ACHN (cell line): ENCODE results near the gene NEDD1.

ENCODE experiments used
- DNase-seq: peaks from one replicate; pipeline ENCODE4 v3.0.0-alpha.2; 2015
- in situ Hi-C: cut with HindIII; loops from 2 replicates; pipeline ENCODE4 v1.10.0; 2017; ENCODE audit warnings: low sequenced_read_pairs, low pct_ligation_motif_present, low pct_unique_long_range_greater_than_20kb

Gene NEDD1

DNA sequence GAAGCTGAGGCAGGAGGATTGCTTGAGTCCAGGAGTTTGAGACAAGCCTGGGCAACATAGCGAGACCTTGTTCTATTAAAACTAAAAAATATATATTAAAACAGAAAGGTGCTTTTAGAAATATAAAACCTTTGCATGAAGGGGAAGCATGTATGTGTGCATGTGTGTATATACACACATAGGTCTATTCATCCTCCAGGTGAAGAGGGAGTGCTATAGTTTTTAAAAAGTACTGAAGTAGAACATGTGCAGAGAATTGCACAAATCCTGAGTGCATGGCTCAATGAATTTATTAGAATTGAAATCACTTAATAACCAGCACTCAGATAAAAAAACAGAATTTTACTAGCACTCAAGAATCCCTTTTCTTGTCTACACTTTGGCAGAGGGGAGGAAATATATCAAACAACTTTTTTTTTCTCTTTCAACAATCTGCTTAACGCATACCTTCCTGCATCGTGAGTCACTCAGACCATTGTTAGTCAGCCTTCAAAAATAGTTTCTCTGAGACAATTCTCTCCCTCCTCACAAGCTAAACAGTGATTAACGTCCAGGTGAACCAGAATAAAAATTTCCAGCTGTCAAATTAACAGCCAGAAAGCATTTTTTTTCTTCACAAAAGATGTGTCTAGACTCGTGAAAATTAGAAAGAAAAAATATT is 17.7 kb upstream of the NEDD1 start:
- peak; percentile 73 for DNase-seq
- in situ Hi-C loops, result no loop called here

DNA sequence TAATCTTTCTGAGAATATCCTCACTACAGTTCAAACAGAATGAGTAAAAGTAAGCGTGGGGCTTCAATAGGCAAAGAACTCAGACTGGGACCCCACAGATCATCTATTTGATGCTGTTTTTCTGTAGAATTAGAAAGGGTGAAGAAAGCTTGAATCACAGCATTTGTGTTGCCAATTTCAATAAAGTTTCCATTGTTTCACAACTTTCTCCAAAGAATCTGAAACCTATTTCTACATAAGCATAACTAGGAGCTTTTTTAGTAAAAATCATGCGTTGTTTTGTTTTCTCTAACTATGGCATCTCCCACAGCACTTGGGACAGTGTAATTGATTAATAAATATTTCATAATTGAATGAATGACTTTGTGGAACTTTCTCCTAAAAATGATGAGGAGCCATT is 16.7 kb upstream of the NEDD1 start:
- no peak for DNase-seq
- in situ Hi-C loops, result no loop called here

DNA sequence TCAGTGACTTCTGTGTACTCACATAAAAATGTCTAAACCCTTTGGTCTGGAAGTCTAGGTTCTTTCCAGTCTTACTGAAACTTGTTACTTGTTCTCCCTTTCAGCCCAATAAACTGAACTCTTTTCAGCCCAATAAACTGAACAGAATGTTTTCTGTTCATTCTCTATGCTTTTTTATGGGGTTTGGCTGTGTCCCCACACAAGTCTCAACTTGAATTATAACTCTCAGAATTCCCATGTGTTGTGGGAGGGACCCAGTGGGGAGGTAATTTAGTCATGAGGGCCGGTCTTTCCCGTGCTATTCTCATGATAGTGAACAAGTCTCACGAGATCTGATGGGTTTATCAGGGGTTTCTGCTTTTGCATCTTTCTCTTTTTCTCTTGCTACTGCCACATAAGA is 15.0 kb upstream of the NEDD1 start:
- no peak for DNase-seq
- in situ Hi-C loops, result no loop called here

- no peak for DNase-seq
- in situ Hi-C loops, result no loop called here
Observed at GRCh38 chr12:96897421-96897820, 9.6 kb upstream of the NEDD1 start.

DNA sequence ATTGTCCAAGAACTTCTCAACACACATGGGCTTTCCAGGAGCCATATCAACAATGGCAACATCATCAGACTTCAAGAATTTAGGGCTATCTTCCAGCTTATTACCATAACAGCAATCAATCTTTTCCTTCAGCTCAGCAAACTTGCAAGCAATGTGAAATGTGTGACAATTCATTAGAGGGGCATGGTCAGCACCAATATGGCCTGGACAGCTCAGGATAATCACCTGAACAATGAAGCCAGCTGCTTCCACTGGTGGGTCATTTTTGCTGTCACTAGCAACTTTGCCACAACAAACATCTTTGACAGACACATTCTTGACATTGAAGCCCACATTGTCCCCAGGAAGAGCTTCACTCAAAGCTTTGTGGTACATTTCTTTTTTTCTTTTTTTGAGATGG is 5.9 kb upstream of the NEDD1 start:
- in situ Hi-C loops, result no loop called here

DNA sequence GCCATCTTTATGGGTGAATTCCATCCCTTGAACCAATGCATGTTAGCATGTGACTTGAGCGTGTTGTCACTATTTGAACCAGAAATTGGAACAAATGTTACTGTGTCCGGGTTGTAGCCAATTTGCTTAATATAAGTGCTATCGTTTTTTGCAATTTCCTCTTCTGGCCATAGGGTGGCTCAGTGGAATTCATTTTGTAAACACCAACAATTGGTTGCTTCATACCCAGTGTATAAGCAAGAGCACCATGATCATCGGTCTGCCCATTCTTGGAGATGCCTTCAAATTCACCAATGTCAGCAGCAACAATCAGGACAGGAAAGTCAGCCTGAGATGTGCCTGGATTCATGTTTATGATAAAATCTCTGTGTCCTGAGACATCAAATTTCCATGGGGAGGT is 5.0 kb upstream of the NEDD1 start:
- no peak for DNase-seq
- in situ Hi-C loops, result no loop called here

More for the DNA sequence above, 5.9 kb upstream of the NEDD1 start:
- no peak for DNase-seq

DNA sequence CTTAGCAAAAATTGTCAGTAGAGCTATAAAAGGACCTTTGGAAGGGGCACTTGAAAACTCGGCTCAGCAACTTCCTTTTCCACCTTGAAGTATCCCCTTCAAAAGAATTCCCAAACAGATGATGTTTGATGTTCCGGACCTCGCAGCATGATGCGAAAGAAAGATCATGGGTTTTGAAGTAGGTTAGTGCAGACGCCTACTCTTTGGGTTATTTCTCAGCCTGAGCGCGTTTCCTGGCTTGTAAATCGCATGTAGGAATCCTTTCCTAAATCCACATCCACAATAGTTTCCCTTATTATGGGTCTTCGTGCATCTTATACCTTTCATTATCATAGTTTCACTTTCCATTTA is 584 bp upstream of the NEDD1 start:
- in situ Hi-C loops, result no loop called here
- DNase-seq, result no peak

GRCh38 chr12:96907671-96908422 is 790 bp downstream of the NEDD1 start:
- in situ Hi-C loops, result no loop called here
- peak; percentile 53 for DNase-seq

DNA sequence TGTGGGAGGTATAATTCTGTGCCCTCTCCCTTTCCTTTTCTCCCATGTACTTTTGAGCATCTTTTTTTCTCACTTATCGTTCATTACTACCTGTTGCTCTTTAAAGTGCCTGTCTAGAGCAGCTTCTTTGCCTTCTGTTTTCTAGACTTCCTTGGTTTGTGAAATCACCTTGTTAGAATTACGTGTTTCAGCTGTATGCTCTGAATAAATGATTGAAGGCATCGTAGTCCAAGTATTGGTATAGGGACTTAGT is 1.3 kb downstream of the NEDD1 start:
- no peak for DNase-seq
- in situ Hi-C loops, result no loop called here

DNA sequence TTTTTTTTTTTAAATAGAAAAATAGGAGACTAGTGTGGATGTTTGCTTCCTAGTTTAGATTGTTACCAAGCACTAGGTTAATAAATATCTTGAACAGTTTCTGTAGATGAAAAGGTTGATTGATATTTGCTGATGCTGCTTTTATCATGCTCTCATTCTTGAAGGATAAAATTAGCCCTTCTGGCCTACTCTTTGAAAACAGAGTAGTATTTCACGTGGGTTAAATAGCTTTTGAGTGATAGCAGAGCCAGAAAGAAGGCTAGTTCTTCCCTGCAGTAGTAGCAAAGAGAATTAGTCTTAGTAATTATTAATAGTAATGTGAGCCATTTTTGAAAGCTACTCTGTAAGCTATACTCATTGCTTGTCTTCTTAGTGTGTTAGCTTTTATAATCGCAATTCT is 5.2 kb downstream of the NEDD1 start:
- in situ Hi-C loops, result no loop called here
- no peak for DNase-seq

- no peak for DNase-seq
- in situ Hi-C loops, result no loop called here
Observed at GRCh38 chr12:96912943-96913342, 5.9 kb downstream of the NEDD1 start.

DNA sequence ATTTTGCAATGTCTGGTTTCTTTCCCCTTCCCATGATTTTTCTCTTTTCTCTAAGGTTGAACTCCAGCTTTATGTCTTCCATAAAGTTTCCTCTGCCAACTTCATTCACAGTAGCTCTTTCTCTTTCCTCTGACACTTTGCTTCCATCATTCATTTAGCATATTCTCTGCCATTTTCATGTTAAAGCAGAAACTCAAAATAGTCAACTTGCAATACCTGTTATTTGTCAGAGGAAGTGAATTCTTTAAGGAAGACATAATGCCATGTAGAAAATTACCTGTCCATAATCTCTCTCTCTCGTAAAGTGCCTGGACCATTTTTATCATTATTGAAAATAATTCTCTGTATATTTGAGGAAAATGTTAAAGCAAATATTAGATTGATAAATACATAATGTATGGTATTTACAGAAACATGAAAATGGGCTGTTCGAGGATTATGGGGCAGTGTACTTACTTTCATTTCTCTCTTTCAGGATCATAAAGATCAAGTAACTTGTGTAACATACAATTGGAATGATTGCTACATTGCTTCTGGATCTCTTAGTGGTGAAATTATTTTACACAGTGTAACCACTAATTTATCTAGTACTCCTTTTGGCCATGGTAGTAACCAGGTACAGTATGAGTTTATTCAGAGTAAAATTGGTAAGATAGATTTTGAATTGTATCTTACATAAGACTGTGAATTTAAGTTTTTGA is 12.6 kb downstream of the NEDD1 start:
- in situ Hi-C loops, result no loop called here
- DNase-seq, result no peak

GRCh38 chr12:96948782-96949181 is 41.7 kb downstream of the NEDD1 start:
- in situ Hi-C loops, result no loop called here
- DNase-seq, result no peak

GRCh38 chr12:96979532-96979931 is 72.5 kb downstream of the NEDD1 start:
- in situ Hi-C loops, result loop anchor here (25.0 kb wide), 1 partner anchor 392 kb away; no protein-coding TSS in a partner anchor
- DNase-seq, result no peak

- in situ Hi-C loops, result loop anchor here (25.0 kb wide), 1 partner anchor 394 kb away; no protein-coding TSS in a partner anchor
- no peak for DNase-seq
Observed at GRCh38 chr12:96980991-96981414, 73.9 kb downstream of the NEDD1 start.

- in situ Hi-C loops, result loop anchor here (25.0 kb wide), 1 partner anchor 395 kb away; no protein-coding TSS in a partner anchor
- no peak for DNase-seq
Observed at GRCh38 chr12:96981911-96982310, 74.9 kb downstream of the NEDD1 start.

DNA sequence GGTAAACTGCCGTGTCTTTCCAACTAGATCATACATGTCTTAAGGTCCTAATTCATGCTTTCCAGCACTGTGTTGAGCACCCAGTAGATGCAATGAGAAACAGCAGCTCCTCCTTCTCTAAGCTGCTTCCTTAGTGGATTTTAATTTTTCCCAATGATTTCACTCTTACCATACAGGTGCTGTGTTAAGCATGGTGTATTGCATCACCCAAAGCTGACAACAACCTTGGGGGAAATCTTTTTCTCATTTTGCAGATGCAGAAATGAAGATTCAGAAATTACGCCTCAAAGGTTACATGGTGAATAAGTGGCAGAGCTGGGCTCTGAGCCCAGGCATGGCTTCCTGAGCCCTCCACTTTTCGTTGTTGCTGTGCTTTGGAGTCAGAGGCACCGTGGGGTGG is 75.6 kb downstream of the NEDD1 start:
- no peak for DNase-seq
- in situ Hi-C loops, result loop anchor here (25.0 kb wide), 1 partner anchor 395 kb away; no protein-coding TSS in a partner anchor

DNA sequence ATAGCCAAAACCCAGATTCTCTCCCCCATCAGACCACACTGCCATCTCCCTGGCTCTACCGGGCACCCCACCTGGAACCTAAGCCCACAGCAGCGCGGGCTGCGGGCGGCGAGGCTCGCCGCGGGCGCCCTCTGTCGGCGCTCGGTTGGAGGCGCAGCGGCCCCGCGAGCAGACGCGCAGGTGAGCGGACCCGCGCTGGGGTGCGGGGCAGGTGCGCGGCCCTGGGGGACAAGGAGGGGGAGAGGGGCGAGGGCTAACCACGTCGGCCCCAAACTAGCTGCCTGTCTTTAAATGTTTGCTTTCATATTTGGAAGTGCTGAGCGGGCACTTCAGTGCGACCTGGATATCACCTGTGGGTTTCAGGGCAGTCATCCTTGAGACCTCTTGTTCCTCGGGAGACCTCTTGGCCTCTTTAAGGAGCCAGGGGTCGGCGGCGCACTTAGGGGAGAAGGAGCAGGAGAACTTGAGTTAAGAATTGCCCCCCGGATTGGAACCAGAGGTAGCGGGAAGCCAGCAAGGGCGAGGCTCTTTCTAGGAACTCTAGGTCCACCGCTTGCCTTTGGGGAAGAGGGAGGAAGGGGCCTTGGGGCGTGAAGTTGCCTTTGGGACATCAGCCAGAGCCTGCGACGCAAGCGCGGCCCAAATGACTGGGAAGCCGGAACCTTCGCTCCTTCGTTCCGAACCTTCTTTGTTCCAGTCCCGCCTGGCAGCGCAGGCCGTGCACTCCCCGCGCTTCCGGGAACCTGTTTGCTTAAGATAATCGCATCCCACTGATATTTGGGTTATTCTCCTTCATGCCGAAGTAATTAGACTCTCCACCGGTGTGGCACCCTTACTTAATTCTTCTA is 78.7 kb downstream of the NEDD1 start:
- DNase-seq, result peak; percentile 44
- in situ Hi-C loops, result loop anchor here (25.0 kb wide), 1 partner anchor 398 kb away; no protein-coding TSS in a partner anchor
